GM19025 (cell line): ENCODE results near the gene CYP46A1.
"Not testable (repeated sequence)": the region's sequence is repeated elsewhere in the genome, so short reads cannot be mapped to it uniquely, and the experiment has no call there.

Experiments used
- ATAC-seq: cut with Tn5 transposase; IDR thresholded peaks from one replicate; pipeline ENCODE4 v1.9.1; 2021; ENCODE audit warnings: mild to moderate bottlenecking, low read depth, moderate library complexity; ENCODE audit not compliant: unreplicated experiment

The CYP46A1 gene

GRCh38 chr14:99683619-99684409 lies at the start of gene CYP46A1:
TSS of gene CYP46A1 (plus strand) at chr14:99684298. CDS start at chr14:99684418, 120 bp downstream.
- ATAC-seq = peak; percentile 89

DNA sequence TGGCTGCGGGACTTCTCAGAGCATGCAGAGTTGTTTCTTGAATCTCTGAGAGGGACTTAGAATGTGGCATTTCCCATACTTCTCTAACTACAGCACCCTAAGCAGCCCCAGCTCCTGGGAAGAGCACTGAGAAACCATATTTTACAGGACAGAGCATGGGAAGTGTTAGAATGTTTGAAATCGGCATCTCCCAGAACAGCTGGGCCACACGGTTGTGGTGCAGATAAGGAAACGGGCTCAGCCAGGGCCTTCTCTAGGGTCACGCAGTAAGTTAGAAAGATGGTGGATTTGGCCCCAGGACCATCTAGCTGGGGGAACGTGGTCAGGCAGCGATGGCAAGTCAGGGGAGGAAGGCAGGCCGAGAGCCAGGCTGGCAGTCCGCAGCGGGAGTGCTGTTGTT lies 49.7 kb upstream of the CYP46A1 start:
- ATAC-seq = no peak

DNA sequence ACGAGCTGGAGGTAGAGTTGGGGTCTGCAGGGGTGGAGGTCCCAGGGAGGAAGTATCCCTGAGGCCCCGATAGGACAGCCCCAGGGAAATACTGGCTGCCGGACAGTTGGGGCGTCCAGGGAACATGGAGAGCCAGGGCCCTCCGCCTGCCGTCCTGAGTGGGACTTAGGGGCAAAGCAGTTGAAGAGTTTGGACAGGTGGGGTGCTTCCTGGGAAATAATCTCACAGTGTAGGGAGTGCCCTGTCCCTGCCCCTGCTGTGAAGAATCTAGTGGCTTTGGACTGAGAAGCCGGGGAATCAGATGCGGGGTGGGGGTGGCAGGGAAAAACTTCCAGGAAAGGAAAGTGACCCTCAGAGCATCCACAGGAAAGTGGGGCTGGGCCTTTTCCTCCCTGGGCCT lies 49.0 kb upstream of the CYP46A1 start:
- ATAC-seq = no peak

- no peak for ATAC-seq
These were observed 47.6 kb upstream of the CYP46A1 start for GRCh38 chr14:99636487-99636886.

- no peak for ATAC-seq
These were observed 46.5 kb upstream of the CYP46A1 start for GRCh38 chr14:99637624-99638023.

GRCh38 chr14:99642771-99643170 lies 41.3 kb upstream of the CYP46A1 start:
- ATAC-seq = not testable (repeated sequence)

DNA sequence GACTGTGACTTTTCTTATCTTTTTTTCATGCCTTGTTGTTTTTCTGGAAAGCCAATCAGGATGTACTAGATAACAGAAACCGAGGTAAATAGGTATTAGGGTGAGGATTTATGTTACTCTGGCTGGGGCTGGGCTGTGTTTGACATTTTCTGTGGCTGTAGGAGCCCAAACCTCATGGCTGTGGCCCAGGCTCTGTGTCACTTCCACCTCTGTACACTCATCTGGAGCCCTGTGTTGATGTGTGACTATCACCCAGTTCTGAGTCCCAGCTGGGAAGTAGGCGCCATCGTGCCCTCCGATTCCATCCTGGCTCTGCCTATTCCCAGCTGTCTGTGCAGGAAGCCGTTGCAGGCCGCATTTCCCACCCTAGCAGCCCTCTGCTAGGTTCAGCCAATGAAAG lies 40.8 kb upstream of the CYP46A1 start:
- ATAC-seq = no peak

GRCh38 chr14:99644035-99644587 lies 40.0 kb upstream of the CYP46A1 start:
- no peak for ATAC-seq

- no peak for ATAC-seq
These were observed 39.2 kb upstream of the CYP46A1 start, which contains the start of gene HHIPL1 for GRCh38 chr14:99644723-99645544. TSS of gene HHIPL1 (plus strand) at chr14:99645129. CDS start at chr14:99645208, 79 bp downstream.

- ATAC-seq = no peak
These were observed 38.3 kb upstream of the CYP46A1 start for GRCh38 chr14:99645545-99646505.

DNA sequence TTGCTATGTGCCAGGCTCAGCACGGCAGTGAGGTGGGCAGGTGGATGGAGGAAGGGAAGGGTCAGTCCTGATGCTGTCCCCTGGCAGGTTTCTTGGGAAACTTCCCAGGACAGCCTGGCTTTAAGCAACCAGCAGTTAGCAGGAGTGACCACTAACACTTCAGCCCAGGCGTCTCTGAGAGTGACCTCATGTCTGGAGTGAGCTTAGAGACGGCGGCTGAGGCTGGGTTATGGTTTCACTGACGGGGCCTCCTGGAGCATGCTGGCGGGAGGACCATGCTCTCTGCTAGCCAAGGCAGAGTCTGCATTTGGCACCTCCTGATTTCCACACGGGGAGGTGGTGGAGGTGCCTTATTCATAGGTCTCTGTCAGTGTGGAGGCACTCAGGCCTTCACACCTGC lies 36.7 kb upstream of the CYP46A1 start:
- no peak for ATAC-seq

DNA sequence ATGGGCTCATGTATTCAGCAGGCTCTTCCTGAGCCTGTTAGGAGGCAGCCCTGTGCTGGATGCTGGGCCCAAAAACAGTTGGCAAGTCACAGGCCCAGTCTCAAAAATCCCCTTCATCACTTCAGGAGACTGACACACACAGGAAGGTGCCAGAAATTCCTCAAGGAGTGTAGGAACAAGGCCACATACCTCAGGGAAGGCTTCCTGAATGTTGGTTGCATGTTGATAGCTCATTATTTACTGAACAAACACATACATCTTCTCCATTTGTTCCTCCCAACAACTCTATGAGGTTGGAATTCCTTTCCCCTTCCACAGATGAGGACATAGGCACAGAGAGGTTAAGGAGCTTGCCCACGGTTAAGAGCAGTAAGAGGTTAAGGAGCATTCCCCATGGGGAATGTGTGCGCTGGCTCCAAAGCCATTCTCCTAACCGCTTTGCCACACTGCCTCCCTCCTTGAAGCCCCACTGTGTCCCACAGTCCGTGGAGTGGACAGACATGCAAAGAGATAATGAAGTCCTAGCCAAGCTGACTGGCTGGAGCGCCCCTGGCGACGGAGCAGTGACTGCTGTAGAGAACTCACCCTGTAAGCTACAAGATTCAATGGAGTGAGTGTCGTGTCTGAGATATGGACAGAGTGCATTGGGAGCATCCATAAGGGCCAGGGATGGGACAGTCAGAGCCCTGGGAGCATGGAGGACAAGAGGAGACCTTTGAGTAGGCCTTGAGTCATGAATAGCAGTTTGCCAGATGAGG lies 35.9 kb upstream of the CYP46A1 start:
- no peak for ATAC-seq

- no peak for ATAC-seq
These were observed 34.9 kb upstream of the CYP46A1 start for GRCh38 chr14:99649219-99649618.

DNA sequence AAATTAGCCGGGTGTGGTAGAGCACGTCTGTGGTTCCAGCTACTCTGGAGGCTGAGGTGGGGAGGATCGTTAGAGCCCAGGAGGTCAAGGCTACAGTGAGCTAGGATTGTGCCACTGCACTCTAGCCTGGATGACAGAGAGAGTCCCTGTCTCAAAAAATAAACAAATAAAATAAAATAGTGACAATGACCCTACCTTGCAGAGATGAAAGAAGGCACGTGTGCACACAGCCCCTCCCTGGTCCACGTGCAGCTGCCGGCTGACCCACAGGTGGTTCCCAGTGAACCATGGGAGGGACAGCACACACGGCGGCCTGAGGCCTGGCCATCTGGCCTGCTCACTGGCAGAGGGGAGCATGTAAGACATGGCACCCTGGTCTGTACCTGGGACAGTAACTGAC lies 34.5 kb upstream of the CYP46A1 start:
- no peak for ATAC-seq

- ATAC-seq = no peak
These were observed 33.9 kb upstream of the CYP46A1 start for GRCh38 chr14:99650189-99650588.

DNA sequence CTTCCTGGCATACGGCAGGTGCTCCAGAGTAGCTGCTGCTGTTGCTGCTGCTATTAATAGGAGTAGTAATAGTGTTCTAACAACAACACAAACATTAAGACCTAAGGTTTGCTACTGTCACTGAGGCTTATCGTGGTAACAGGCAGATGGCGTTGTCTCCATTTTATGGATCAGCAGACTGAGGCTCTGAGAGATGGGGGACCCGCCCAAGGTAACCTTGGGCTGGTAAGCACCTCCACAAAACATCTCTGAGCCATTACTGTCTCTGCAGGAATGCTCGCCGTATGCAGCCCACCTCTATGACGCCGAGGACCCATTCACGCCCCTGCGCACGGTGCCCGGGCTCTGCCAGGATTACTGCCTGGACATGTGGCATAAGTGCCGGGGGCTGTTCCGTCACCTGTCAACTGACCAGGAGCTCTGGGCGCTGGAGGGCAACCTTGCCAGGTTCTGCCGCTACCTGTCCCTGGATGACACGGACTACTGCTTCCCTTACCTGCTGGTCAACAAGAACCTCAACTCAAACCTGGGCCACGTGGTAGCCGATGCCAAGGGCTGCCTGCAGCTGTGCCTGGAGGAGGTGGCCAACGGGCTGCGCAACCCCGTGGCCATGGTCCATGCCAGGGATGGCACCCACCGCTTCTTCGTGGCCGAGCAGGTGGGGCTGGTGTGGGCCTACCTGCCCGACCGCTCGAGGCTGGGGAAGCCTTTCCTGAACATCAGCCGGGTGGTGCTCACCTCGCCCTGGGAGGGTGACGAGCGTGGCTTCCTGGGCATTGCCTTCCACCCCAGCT lies 31.9 kb upstream of the CYP46A1 start:
- no peak for ATAC-seq

DNA sequence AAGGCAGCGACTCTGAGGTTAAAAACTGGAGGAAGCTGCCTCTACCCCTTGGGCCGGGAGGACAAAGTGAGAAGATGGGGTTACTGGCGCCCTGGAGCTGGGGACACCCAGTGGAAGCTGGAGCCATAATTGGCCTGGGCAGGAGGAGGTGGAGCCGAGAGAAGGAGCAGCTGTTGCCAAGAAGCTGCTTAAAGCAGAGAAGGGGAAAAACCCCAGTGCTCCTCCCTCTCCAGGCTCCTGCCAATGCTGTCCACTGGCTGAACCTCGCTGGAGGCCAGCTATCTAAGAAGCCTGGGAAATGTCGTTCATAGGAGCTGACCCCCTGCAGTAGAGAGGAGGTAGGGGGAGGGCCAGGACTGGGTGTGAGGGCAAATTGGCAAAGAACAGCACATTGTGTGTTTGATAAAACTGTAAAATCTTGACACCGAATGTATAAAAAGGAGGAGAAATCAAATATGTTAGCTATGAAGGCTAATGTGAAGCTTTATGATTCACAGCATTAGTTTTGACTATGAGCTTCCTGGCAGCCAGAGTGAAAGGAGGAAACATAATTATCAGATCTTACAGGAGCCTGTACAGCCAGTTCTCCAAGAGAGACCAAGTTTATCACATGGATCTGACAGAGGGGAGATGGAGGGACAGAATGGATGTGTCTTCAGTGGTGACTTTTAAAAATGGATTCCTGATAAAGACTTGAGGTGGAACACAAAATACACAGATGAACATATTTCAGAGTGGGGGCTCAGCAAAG lies 29.7 kb upstream of the CYP46A1 start:
- ATAC-seq = no peak

GRCh38 chr14:99655521-99655920 lies 28.6 kb upstream of the CYP46A1 start:
- ATAC-seq = no peak
